SK-N-MC (cell line): ENCODE data around the gene XXYLT1.

Experiments
- DNase-seq: peaks from one replicate; pipeline ENCODE4 v3.0.0-alpha.2; 2011; ENCODE audit warnings: low read depth, low spot score
- H3K27ac ChIP-seq: fragments of 200-600 bp; sonication (generic); 2 replicates; pipeline ENCODE4 v1.5.1; 2016; ENCODE audit warnings: mixed run types
- H3K36me3 ChIP-seq: fragments of 200-600 bp; sonication (generic); 2 replicates; pipeline ENCODE4 v1.6.1; 2017; ENCODE audit warnings: antibody characterized with exemption, low read length, mixed read lengths; ENCODE audit not compliant: insufficient read depth
- H3K4me3 ChIP-seq: fragments of 200-600 bp; sonication (generic); 2 replicates; pipeline ENCODE4 v1.5.1; 2016
- H3K9ac ChIP-seq: fragments of 200-600 bp; sonication (generic); 2 replicates; pipeline ENCODE4 v1.8.0; 2017; ENCODE audit warnings: mixed run types, mixed read lengths; ENCODE audit not compliant: insufficient read length
- H3K9me3 ChIP-seq: fragments of 200-600 bp; sonication (generic); 2 replicates; pipeline ENCODE4 v1.6.1; 2017; ENCODE audit warnings: low read depth, mild to moderate bottlenecking, antibody characterized with exemption, low read length, moderate library complexity, mixed read lengths
- EZH2 ChIP-seq: fragments of 200-600 bp; sonication (generic); IDR thresholded peaks from one replicate; pipeline ENCODE4 v1.6.1; 2017; ENCODE audit warnings: antibody characterized with exemption
- FOXP2 ChIP-seq: optimal IDR thresholded peaks from 2 replicates; pipeline ENCODE3; 2011; ENCODE audit warnings: mild to moderate bottlenecking, moderate library complexity; ENCODE audit not compliant: insufficient read depth; ENCODE audit errors: extremely low read length, control extremely low read depth
- POLR2AphosphoS5 ChIP-seq: IDR thresholded peaks from 2 replicates; pipeline ENCODE4 v1.6.1; 2012; ENCODE audit warnings: mild to moderate bottlenecking, low read depth, low read length, borderline replicate concordance

Gene XXYLT1

DNA sequence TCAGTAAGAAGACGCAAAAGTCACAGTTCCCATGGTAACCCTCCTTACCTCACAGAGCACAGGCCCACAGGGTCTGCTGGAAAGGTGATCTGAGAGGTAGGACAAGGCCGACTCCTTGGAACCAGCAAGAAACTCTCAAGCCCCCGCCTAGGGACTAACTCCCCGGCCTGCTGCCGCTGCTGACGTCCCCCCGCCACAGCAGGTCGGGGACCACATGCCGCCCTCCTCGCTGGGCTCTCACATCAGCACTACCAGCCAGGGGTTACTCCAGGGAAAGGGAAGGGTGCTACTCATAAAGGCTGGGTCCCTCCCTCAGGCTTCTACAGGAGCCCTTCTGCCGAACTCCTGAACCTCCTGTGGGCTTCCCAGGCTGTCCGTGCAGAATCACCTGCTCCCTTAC, 94.2 kb downstream of the XXYLT1 start:
- Histone ChIP-seq H3K4me3 (no peak overlapping the region), H3K9ac (no peak overlapping the region), H3K36me3 (peaks cover 12% of the 10 kb centered on the region; the same call in 1 of the 2 replicates), H3K9me3 (no peaks in the 10 kb centered on the region), H3K27ac (no peak overlapping the region)
- TF ChIP-seq POLR2AphosphoS5: no peak
- DNase-seq: no peak

DNA sequence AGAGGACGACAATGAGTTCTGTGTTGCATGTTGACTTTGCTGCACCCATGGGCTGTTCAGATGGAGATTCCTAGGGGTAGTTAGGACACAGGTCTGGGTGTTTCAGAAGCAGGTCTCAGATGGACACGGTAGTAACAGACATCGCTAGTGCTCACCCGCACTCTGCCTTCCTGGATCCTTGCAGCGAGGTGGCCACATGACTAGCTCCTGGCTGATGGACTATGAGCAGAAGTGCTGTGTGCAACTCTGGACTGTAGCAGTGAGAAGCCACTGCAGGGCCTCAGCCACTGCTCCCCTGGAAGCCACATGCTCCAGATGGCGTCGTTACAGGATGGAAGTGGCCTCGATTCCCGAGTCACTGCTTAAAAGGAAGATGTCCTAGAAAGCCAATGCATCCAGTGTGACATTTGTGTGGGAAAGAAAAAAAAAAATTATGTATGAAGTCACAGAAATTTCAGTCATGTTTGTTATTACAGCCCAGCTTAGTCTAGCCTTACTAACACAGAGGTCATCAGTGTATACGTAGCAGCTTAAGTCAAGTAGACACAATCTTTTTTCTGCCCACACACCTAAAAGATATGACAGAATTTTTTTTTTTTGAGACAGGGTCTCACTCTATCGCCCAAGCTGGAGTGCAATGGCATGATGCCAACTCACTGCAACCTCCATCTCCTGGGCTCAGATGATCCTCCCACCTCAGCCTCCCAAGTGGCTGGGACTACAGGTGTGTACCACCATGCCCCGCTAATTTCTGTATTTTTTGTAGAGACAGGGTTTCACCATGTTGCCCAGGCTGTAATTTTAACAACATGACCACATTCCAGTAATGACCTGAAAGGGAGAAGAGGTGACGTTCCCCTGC, 95.3 kb downstream of the XXYLT1 start:
- DNase-seq: no peak
- Histone ChIP-seq H3K36me3 (peaks cover 12% of the 10 kb centered on the region; the same call in 1 of the 2 replicates), H3K27ac (no peak overlapping the region), H3K9me3 (no peaks in the 10 kb centered on the region), H3K4me3 (no peak overlapping the region), H3K9ac (no peak overlapping the region)
- TF ChIP-seq FOXP2 (no peak), EZH2 (no peak), POLR2AphosphoS5 (no peak)

DNA sequence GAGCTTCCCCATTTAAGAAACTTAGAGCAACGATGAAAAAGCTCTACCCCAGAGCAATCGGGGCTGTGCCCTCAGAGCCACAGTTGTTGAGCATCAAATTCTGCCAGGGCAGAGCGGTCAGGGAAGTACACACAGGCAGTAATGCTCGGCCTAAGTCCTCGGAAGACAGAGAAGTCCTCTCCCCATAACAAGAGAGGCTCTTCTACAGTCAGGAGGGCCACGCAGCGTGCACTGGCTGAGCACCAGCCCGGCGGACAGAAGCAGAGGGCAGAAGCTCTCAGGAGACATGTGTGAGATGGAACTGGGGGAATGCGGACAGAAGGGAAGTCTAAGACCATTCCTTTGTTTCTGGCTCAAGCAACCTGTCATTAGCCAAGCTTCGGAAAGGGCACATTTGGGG, 95.9 kb downstream of the XXYLT1 start:
- Histone ChIP-seq H3K9me3 (no peaks in the 10 kb centered on the region), H3K4me3 (no peak overlapping the region), H3K27ac (no peak overlapping the region), H3K36me3 (peaks cover 12% of the 10 kb centered on the region; the same call in 1 of the 2 replicates), H3K9ac (no peak overlapping the region)
- TF ChIP-seq FOXP2 (no peak), POLR2AphosphoS5 (no peak), EZH2 (no peak)
- DNase-seq: no peak

DNA sequence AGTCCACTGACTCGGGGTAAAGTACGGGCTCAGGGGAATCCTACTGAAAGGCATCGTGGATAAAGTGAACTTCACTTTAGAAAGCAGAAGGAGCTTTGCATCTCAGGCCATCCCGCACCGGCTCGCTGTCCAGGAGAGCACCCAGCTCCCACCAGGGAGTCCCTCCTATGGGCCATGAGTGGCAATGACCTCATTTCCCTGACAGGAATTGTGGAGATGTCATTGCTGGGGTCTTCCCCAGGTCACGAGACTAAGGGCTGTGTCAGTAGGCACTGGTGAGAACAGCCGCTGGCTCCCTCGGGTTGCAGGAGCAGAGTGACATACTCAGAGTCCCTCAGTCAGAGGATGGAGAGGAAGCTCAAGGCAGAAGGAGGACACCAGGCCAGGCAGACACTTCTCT, 97.3 kb downstream of the XXYLT1 start:
- no peak for DNase-seq
- H3K36me3 ChIP-seq: peaks cover 12% of the 10 kb centered on the region; the same call in 1 of the 2 replicates
- no peak overlapping the region for H3K9ac ChIP-seq

DNA sequence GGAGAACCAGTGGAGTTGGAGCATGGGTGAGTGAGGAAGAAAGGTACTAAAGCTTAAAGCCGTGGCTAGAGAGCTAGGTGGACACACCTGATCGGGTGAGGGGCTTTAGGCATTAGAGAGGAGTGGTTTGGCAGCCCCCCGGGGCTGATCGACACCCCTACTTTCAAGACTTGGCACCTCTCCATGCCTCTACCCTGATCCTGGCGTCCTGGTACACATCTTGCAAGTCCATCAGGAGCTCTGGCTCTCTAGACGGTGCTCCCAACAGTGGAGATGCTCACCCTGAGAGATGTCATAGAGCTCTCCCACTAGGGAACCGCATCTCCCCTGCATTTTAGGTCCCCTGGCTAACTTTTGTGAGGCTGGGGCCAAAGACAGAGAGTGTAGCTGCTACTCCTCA, 98.1 kb downstream of the XXYLT1 start:
- no peak for DNase-seq
- Histone ChIP-seq H3K36me3 (peaks cover 12% of the 10 kb centered on the region; the same call in 1 of the 2 replicates), H3K27ac (no peak overlapping the region), H3K9me3 (no peaks in the 10 kb centered on the region), H3K9ac (no peak overlapping the region), H3K4me3 (no peak overlapping the region)
- TF ChIP-seq FOXP2 (no peak), EZH2 (no peak), POLR2AphosphoS5 (no peak)

More for the DNA sequence above, 97.3 kb downstream of the XXYLT1 start:
- TF ChIP-seq POLR2AphosphoS5 (no peak), EZH2 (no peak), FOXP2 (no peak)
- Histone ChIP-seq H3K27ac (no peak overlapping the region), H3K4me3 (no peak overlapping the region), H3K9me3 (no peaks in the 10 kb centered on the region)

DNA sequence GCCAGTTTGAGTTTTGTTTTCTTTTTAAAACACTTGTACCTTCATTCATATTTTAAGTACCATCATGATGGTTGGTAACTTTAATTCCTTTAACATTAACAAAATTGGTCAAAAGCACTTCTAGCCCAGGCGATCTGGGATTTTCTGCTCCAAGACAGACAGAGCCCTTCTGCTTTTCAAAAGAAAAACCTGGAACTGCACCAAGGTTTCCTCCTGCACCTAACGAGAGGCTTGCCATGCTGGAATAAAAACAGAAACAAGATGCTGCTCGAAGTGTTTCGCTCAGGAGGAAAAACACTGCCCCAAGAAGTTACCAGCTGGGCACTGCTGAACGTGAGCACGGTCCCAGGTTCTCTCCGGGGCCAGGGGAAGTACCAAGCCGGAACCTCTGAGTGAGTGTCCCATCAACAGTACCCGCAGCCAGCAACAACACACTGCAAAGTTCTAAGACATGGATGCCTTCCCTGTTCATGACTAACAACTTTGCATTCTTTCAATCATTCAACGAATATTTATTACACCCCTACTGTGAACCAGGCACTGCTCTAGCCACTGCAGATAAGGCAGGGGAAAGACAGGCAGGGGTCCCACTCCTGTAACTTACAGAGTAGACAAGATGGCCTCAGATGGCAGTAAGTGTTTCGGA, 98.8 kb downstream of the XXYLT1 start:
- DNase-seq: no peak
- H3K9ac ChIP-seq: no peak overlapping the region
- no peaks in the 10 kb centered on the region for H3K9me3 ChIP-seq
- H3K27ac ChIP-seq: no peak overlapping the region
- peaks cover 12% of the 10 kb centered on the region; the same call in 1 of the 2 replicates for H3K36me3 ChIP-seq
- H3K4me3 ChIP-seq: no peak overlapping the region
- TF ChIP-seq POLR2AphosphoS5 (no peak), EZH2 (no peak), FOXP2 (no peak)

DNA sequence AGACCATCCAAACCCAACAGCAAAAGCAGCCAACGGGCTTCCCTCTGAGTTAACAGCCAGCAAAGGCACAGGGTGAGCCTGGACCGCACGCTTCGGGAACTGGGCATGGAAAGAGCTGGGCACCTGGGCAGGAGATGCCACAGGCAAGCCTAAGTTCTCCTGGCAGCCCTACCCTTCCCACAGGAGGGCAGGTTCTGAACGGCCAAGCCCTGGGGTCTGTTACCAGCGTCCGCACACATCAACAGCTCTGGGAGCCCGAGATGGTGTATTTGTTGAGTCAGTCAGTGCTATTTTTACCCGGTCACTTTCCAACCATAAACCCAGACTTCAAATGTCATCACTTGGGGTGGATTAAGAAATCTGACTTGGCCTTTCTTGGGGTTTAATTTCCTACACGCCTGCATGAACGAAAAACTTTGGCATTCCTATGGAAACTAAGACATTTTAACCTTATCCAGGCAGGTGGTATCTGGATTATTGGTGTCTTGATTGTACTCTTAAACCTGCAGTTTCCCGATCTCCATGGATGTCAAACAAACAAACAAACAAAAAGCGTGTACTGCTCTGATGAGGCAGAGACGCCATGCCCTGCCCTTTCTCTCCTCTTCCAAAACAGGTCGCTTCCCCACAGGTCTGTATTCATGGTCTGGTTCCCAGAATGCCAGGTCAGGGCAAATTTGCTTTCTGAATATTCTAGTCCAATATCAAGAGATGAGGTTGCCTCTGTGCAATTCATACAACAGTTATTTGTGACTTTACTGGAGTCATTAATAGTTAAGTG, 99.7 kb downstream of the XXYLT1 start:
- DNase-seq: no peak
- H3K9me3 ChIP-seq: no peaks in the 10 kb centered on the region
- H3K27ac ChIP-seq: no peak overlapping the region
- no peak overlapping the region for H3K9ac ChIP-seq
- H3K4me3 ChIP-seq: no peak overlapping the region
- TF ChIP-seq FOXP2 (no peak), POLR2AphosphoS5 (no peak), EZH2 (no peak)
- H3K36me3 ChIP-seq: peaks cover 12% of the 10 kb centered on the region; the same call in 1 of the 2 replicates

DNA sequence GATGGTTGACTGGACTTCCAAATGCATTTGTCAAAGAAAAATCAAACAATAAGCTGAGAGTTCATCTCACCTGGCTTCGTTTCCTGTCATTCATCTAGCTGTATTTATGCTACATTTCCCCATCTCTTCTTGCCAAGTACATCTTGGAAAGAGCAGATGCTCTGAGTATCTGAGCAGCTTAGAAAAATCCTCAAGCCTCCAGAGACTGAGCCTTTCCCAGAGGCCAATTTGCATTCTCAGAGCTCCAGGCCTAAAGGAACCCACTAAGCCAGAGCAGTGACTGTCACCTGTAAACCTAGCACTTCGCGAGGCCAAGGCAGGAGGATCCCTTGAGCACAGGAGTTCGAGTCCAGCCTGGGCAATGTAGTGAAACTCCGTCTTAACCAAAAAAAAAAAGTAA, 100.5 kb downstream of the XXYLT1 start:
- H3K36me3 ChIP-seq: peaks cover 5% of the 10 kb centered on the region; the same call in 1 of the 2 replicates
- no peak for DNase-seq
- H3K9ac ChIP-seq: no peak overlapping the region
- TF ChIP-seq FOXP2: no peak
- no peak overlapping the region for H3K27ac ChIP-seq
- no peaks in the 10 kb centered on the region for H3K9me3 ChIP-seq
- H3K4me3 ChIP-seq: no peak overlapping the region
